HG03066 (cell line): Measurements from ENCODE around the gene RNASE3.
"Not testable (repeated sequence)": the region's sequence is repeated elsewhere in the genome, so short reads cannot be mapped to it uniquely, and the experiment has no call there.

Experiments used
- ATAC-seq: cut with Tn5 transposase; IDR thresholded peaks from one replicate; pipeline ENCODE4 v1.9.1; 2021; ENCODE audit warnings: low read depth; ENCODE audit not compliant: unreplicated experiment

Gene RNASE3

DNA sequence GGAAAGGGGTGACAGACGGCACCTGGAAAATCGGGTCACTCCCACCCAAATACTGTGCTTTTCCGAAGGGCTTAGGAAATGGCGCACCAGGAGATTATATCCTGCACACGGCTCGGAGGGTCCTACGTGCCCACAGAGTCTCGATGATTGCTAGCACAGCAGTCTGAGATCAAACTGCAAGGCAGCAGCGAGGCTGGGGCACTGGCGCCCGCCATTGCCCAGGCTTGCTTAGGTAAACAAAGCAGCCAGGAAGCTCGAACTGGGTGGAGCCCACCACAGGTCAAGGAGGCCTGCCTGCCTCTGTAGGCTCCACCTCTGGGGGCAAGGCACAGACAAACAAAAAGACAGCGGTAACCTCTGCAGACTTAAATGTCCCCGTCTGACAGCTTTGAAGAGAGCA, 19.6 kb downstream of the RNASE3 start:
- ATAC-seq = not testable (repeated sequence)

DNA sequence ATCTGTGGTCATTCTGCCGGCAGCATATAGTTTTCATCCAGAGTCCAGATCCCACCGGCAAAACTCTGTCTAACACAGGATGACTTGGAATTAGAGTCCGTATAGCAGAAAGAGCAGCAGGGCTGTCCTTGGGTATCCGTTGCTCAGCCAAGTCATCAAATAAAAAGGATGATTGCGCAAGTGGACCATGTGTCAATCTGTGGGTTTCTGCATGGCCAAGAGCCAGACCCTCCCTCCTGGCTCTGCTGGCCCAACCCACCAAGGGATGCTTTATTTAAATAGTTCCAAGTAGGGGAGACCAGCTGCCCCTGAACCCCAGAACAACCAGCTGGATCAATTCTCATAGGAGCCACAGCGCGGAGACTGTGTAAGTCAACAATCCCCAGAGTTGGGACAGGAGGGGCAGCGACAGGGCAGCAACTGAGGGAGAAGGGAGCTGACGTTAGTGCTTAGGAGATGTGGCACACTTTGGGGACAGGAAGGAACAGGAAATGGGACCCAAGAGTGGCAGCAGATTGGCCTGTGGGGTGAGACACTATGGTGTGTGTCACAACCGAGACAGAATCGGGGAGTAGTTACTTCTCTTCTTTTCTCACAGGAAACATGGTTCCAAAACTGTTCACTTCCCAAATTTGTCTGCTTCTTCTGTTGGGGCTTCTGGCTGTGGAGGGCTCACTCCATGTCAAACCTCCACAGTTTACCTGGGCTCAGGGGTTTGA, 28.0 kb downstream of the RNASE3 start:
- ATAC-seq = not testable (repeated sequence)

DNA sequence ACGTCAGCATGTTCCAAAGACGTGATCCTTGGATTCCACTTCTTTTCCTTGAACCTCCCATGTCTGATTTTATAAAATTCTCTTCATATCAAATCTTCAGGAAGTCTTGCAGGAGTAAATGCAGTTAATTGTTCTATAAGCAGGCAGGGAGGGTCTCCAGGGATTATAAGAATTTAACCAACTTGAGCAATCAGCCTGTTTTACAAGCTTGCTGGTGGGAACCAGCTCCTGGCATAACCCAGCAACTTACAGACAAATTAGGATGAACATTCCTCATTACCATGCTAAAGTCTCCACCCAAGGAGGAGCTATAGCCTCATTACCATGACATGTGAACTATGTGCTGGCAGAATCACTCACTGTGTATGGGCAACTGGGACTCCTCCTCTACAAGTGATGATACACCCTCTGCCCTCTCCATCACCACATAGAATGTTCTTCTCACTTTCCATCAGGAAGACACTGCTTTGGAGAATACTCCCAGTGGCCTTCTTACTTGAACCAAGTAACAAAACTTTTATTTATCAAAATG, 32.6 kb downstream of the RNASE3 start:
- ATAC-seq = not testable (repeated sequence)

DNA sequence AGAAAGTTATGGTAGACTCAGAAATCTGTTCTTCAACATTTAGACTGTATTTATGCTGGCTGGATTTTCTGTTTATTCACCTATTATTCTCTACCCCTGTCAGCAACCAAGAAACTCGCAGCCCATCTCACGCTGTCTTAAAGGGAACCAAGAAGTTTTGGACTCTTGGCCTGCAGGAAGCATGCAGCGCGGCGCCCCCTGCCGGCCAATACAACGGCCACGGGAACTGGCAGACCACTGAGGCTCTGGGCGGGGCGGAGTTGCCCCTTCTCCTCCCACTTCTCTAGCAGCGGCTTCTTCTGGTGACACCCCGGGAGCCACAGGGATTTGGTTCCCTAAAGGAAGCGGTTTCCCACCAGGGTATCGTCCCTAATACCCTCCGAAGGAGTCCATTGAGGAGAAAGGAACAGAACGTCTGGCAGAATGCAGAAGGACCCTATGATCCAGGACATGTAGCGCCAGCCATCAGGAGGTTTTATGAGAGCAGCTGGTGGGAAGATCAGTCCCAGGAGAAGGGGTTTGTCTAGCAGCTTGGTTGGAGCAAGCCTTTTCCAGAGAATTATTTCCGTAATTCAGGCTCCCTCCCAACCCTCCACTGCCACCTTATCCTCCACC, 43.1 kb downstream of the RNASE3 start:
- ATAC-seq = no peak

DNA sequence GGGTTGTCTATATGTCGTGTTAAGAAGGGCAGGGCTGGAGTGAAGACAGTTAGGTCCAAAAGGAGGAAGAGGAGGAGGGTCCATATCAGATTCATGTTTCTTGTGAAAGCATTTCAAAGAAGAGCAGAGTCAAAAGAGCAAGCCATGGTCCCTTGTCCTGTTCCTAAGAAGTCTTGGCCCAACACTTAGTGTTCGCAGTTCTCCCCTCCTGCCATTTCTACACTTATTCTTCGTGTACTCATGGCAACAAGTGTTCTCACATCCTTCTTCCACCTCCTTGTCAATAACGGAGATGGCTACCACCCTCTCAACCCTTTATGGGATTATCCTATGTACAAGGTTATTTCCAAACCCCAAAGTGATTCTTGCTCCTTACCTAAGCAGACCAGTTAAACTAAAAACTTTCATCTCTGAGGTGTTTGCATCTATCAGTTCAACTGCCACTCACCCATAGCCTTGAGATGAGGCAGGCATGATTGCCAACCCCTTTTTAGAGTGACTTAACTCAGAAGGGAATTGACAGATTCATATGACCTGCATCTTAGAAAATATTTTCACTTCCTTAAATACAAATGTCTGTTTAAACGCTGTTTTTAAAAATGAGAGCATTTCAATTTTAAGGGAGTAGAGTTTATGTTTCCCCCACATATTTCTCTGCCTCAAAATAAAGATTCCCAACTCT, 44.3 kb downstream of the RNASE3 start:
- ATAC-seq = no peak
